ENCODE measurements around the gene C9orf43.

DNA sequence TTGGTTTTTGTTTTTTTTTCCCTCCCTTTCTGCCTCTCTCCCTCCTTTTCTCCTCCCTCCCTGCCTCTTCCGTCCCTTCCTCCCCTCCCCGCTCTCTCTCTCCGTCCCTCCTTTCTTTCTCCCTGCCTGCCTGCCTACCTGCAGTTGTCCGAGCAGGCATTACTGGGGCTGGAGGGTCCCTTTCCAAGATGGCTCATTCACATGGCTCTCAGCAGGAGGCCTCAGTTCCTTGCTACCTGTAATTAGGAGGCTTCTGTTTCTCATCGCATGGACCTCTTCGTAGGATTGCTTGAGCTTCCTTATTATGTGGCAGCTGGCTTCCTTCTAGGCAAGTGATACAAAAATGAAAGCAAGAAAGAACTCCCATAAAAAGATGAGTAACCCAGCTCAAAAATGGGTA, 61.0 kb downstream of the C9orf43 start:
- TF ChIP-seq YY1 (IDR thresholded peaks at IDR 0.05): no peak
- TF ChIP-seq, protein P1, sequence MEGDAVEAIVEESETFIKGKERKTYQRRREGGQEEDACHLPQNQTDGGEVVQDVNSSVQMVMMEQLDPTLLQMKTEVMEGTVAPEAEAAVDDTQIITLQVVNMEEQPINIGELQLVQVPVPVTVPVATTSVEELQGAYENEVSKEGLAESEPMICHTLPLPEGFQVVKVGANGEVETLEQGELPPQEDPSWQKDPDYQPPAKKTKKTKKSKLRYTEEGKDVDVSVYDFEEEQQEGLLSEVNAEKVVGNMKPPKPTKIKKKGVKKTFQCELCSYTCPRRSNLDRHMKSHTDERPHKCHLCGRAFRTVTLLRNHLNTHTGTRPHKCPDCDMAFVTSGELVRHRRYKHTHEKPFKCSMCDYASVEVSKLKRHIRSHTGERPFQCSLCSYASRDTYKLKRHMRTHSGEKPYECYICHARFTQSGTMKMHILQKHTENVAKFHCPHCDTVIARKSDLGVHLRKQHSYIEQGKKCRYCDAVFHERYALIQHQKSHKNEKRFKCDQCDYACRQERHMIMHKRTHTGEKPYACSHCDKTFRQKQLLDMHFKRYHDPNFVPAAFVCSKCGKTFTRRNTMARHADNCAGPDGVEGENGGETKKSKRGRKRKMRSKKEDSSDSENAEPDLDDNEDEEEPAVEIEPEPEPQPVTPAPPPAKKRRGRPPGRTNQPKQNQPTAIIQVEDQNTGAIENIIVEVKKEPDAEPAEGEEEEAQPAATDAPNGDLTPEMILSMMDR (IDR thresholded peaks at IDR 0.05; ENCODE audit: low read depth, low read length, missing input control): no peak
- TF ChIP-seq RXRA (IDR thresholded peaks at IDR 0.05): no peak
- TF ChIP-seq, protein P2, sequence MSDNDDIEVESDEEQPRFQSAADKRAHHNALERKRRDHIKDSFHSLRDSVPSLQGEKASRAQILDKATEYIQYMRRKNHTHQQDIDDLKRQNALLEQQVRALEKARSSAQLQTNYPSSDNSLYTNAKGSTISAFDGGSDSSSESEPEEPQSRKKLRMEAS (IDR thresholded peaks at IDR 0.05): no peak
- no peak for TF ChIP-seq RAD21 (IDR thresholded peaks at IDR 0.05)
- no peak for TF ChIP-seq TAF1 (conservative IDR thresholded peaks at IDR 0.05)
- no peak for TF ChIP-seq FOXA1 (IDR thresholded peaks at IDR 0.05)
- TF ChIP-seq, protein P3, sequence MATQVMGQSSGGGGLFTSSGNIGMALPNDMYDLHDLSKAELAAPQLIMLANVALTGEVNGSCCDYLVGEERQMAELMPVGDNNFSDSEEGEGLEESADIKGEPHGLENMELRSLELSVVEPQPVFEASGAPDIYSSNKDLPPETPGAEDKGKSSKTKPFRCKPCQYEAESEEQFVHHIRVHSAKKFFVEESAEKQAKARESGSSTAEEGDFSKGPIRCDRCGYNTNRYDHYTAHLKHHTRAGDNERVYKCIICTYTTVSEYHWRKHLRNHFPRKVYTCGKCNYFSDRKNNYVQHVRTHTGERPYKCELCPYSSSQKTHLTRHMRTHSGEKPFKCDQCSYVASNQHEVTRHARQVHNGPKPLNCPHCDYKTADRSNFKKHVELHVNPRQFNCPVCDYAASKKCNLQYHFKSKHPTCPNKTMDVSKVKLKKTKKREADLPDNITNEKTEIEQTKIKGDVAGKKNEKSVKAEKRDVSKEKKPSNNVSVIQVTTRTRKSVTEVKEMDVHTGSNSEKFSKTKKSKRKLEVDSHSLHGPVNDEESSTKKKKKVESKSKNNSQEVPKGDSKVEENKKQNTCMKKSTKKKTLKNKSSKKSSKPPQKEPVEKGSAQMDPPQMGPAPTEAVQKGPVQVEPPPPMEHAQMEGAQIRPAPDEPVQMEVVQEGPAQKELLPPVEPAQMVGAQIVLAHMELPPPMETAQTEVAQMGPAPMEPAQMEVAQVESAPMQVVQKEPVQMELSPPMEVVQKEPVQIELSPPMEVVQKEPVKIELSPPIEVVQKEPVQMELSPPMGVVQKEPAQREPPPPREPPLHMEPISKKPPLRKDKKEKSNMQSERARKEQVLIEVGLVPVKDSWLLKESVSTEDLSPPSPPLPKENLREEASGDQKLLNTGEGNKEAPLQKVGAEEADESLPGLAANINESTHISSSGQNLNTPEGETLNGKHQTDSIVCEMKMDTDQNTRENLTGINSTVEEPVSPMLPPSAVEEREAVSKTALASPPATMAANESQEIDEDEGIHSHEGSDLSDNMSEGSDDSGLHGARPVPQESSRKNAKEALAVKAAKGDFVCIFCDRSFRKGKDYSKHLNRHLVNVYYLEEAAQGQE (IDR thresholded peaks at IDR 0.05): no peak
- TF ChIP-seq, protein P4, sequence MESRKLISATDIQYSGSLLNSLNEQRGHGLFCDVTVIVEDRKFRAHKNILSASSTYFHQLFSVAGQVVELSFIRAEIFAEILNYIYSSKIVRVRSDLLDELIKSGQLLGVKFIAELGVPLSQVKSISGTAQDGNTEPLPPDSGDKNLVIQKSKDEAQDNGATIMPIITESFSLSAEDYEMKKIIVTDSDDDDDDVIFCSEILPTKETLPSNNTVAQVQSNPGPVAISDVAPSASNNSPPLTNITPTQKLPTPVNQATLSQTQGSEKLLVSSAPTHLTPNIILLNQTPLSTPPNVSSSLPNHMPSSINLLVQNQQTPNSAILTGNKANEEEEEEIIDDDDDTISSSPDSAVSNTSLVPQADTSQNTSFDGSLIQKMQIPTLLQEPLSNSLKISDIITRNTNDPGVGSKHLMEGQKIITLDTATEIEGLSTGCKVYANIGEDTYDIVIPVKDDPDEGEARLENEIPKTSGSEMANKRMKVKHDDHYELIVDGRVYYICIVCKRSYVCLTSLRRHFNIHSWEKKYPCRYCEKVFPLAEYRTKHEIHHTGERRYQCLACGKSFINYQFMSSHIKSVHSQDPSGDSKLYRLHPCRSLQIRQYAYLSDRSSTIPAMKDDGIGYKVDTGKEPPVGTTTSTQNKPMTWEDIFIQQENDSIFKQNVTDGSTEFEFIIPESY (IDR thresholded peaks at IDR 0.05): no peak
- TF ChIP-seq GABPA (IDR thresholded peaks at IDR 0.05 in 1 of 2, conservative IDR thresholded peaks at IDR 0.05 in 1 of 2): no peak
- no peak for TF ChIP-seq SP1 (IDR thresholded peaks at IDR 0.05)
